ENCODE data around the gene MFN2. TPM values are rescaled to one million over a fixed set of nuclear protein-coding genes. Genes with fewer than 3 reads are reported as not detected.

The MFN2 gene
- total RNA-seq, 4 donors from 2014 or later = 53.8 to 71.6 (median 58.7) TPM

DNA sequence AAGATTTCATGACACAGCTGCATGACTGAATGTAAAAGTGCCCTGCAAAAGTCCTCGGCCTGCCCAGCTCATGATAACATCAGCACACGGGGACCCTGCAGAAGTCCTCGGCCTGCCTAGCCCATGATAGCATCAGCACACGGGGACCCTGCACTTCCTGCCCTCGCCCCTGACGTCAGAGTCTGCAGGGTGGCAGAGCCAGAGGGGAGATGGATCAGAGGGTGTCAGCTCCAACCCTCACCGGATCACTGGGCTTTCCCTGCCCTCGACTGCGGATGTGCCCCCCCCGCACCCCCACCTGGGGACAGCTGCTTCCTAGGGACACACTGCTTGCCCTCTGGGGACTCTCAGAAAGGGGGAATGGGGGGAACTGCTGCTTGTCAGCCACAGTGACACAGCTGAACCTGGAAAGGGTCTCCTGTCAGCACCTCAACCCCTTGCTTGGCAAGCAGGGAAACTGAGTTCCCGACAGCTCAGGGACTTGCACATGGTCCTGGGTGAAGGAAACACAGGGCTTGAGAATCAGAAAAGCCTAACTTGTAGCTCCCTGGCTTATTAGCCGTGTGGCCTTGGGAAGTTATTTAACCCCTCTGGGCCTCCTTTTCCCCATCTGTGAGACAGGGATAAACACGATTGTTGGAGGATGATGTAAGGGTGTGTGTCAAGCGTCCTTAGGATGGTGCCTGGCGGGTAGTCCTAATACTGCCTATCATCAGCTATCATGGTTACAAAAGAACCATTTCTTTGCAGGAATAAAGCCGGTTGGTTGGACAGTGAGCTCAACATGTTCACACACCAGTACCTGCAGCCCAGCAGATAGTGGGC lies 30.7 kb downstream of the MFN2 start:
- Histone ChIP-seq H3K4me1 (no peaks in the 10 kb centered on the region), H3K36me3 (peaks cover 0 to 74% (median 28%) of the 10 kb centered on the region in 3 donors), H3K4me3 (no peak overlapping the region), H3K27ac (no peak overlapping the region), H3K9me3 (no peaks in the 10 kb centered on the region), H3K27me3 (no peaks in the 10 kb centered on the region)
- DNase-seq (ENCODE audit: low spot score in 2 of 2) = no peak
- TF ChIP-seq EP300 (IDR thresholded peaks at IDR 0.05) = no peak
- no peak for TF ChIP-seq POLR2A (IDR thresholded peaks at IDR 0.05)
- TF ChIP-seq, protein P1, sequence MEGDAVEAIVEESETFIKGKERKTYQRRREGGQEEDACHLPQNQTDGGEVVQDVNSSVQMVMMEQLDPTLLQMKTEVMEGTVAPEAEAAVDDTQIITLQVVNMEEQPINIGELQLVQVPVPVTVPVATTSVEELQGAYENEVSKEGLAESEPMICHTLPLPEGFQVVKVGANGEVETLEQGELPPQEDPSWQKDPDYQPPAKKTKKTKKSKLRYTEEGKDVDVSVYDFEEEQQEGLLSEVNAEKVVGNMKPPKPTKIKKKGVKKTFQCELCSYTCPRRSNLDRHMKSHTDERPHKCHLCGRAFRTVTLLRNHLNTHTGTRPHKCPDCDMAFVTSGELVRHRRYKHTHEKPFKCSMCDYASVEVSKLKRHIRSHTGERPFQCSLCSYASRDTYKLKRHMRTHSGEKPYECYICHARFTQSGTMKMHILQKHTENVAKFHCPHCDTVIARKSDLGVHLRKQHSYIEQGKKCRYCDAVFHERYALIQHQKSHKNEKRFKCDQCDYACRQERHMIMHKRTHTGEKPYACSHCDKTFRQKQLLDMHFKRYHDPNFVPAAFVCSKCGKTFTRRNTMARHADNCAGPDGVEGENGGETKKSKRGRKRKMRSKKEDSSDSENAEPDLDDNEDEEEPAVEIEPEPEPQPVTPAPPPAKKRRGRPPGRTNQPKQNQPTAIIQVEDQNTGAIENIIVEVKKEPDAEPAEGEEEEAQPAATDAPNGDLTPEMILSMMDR (IDR thresholded peaks at IDR 0.05) = no peak
- WGBS, 2 donors = 85 to 88% methylated on average over 16 of the region's 16 CpGs

DNA sequence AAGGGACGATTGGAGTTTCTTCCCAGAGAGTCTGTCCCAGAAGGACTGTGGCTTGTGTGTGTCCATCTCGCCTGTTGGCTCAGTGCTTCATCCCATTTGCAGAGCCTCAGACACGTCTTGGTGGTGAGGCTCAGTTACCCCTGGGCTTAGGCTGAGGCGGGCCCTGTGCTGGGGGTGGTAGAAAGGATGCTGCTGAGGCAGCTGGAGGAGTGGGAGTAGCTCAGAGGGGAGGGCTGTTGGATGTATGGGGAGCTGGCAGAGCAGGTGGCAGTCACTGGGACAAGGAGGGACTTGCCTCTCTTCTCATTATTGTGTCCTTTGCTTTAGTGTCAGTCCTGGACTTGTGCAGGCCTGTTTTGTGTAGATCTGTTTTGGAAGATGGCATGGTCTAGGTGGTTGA lies 31.8 kb downstream of the MFN2 start:
- 87 to 97% methylated on average over 4 of the region's 4 CpGs for WGBS, 2 donors
- Histone ChIP-seq H3K27ac (no peak overlapping the region), H3K4me3 (no peak overlapping the region), H3K27me3 (no peaks in the 10 kb centered on the region), H3K36me3 (peaks cover 0 to 63% (median 19%) of the 10 kb centered on the region in 3 donors), H3K9me3 (no peaks in the 10 kb centered on the region), H3K4me1 (no peaks in the 10 kb centered on the region)
- TF ChIP-seq EP300 (IDR thresholded peaks at IDR 0.05) = no peak
- TF ChIP-seq, protein P1 (IDR thresholded peaks at IDR 0.05) = no peak
- no peak for TF ChIP-seq POLR2A (IDR thresholded peaks at IDR 0.05)
- DNase-seq (ENCODE audit: low spot score in 2 of 2) = no peak

DNA sequence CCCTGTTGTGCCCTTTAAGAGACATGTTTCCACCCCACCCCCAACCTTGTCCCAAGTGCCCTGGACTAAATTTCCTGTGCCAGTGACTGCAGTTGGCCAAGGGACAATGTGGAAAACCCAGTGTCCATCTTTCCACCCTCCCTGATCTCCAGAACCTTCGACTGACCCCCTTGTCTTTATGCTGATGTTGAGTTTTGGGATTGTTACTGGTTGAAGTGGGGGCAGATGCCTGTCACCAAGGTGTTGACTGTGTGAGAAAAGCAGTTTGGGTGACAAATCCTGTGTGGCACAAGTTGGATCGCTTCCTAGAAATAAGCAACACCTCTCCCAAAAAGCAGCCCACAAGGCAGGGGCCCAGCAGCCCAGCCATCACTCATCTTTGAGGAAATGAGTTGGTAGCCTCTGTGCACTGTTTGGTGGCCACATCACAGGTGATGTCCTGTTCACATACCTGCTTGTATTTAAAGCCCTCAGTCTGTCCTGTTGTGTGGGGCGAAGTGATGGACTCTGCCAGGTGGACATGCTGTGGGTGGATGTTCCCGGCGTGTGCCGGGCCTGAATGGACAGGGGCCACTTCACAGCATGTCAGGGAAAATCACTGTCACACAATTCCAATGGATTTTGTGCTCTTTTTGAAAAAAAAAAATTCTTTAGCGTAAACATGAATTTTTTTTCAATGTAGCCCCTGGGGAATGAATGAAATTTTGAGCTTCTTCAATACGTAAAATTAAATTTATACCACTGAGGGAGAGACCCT lies 32.5 kb downstream of the MFN2 start:
- H3K27me3 ChIP-seq = no peaks in the 10 kb centered on the region
- peaks cover 0 to 56% (median 14%) of the 10 kb centered on the region in 3 donors for H3K36me3 ChIP-seq
- H3K27ac ChIP-seq = no peak overlapping the region
- 90 to 93% methylated on average over 8 of the region's 8 CpGs for WGBS, 2 donors
- DNase-seq (ENCODE audit: low spot score in 2 of 2) = no peak
- no peaks in the 10 kb centered on the region for H3K9me3 ChIP-seq
- no peak for TF ChIP-seq POLR2A (IDR thresholded peaks at IDR 0.05)
- TF ChIP-seq, protein P1 (IDR thresholded peaks at IDR 0.05) = no peak
- TF ChIP-seq EP300 (IDR thresholded peaks at IDR 0.05) = no peak
- H3K4me1 ChIP-seq = no peaks in the 10 kb centered on the region
- no peak overlapping the region for H3K4me3 ChIP-seq

DNA sequence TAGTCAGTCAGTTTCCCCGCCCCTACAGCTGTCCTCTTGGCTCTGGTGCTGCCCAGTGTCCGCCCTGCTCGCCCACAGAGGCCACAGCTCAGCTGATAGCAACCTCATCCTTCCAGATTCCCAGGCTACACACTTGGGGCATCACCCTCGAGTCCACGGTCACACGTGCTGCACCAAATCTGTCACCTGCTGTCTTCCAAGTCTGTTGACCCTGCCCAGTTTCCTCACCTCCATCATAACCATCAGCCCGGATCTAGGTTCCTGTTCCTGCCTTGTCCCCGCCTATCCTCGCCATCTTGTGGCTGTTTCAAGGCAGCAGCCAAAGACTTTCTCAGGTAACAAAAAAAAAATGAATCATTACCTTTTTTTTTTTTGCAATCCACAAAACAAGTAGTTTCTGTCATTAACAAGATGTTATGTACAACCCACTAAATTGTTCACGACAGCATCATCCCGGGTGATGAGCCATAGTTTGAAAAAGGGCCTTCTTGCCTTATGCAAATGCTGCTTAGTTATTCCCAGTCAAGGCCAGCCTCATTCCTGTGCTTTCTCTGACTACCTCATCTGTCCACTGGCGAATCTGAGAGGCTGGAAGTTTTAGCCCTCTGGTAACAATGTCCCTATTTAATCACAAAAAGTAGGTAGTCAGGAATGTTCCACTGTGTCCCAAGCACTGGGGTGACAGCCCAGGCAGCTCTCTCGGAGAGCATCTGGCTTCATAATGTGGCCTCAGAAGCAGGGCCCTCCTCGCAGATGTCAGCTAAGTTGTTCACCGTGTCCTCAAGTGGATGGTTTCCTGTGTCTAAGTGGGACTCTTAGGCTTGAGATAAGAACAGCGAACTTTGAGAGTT lies 34.1 kb downstream of the MFN2 start:
- Histone ChIP-seq H3K27ac (peak overlapping the region in 2 of 4 donors; percentile 43 to 59), H3K27me3 (no peaks in the 10 kb centered on the region), H3K36me3 (peaks cover 0 to 41% (median 14%) of the 10 kb centered on the region in 3 donors), H3K9me3 (no peaks in the 10 kb centered on the region), H3K4me3 (no peak overlapping the region), H3K4me1 (peaks cover 0 to 3% (median 0%) of the 10 kb centered on the region in 4 donors)
- WGBS, 2 donors = 73 to 76% methylated on average over 15 to 16 of the region's 16 CpGs
- DNase-seq (ENCODE audit: low spot score in 2 of 2) = no peak
- TF ChIP-seq POLR2A (IDR thresholded peaks at IDR 0.05) (no peak), EP300 (IDR thresholded peaks at IDR 0.05) (no peak)
- TF ChIP-seq, protein P1 (IDR thresholded peaks at IDR 0.05) = no peak
